ENCODE results near the gene ITGA5. TPM values are rescaled to one million over a fixed set of nuclear protein-coding genes. Genes with fewer than 3 reads are reported as not detected.

The ITGA5 gene
- total and polyA plus RNA-seq, 9 of the 15 experiments (the other 6 are each of a cell fraction or from before 2014, with no cell fraction given) = 9.1 to 82.1 (median 47.4) TPM

DNA sequence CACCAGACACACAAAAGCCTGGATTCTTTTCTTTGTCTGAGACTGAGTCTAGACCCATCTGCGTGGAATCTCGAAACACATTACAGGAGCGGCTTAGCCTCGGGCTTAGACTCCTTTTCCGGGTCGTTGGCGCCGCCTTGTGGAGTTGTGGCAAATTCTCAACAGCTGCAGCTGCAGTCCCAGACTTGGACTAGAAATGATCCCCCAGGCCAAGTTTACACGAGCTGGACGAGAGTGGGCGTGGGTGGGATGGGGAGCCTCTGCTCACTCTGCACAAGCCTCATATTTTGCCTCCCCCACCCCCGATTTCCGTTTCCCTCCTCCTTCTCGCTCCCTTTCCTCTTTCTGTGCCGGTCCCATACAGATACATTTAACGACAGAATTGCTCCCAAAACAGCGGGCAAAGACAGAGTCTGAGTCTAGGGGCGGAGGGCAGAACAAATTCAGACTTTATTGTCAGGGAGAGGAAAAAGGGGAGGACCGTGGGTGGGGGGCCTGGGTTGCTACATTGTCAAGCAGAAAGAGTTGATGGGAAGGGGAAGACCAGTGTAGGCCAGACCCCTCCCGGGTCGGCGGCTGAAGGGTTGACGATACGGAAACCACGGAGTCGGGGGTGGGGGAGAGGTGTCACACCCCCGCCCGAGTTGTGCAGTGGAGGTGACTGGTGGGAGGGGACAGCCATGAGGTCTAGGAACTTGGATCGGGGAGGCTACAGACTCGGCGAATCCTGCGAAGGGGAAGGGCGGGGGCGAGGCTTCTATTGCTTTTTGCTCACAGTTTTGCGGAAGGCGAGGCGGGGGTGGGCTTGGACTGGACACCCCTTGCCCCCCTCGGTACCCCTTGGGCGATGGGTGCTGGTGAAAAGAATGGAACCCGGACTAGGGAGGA, 50.1 kb downstream of the ITGA5 start (continued):
- TF ChIP-seq, protein P1, sequence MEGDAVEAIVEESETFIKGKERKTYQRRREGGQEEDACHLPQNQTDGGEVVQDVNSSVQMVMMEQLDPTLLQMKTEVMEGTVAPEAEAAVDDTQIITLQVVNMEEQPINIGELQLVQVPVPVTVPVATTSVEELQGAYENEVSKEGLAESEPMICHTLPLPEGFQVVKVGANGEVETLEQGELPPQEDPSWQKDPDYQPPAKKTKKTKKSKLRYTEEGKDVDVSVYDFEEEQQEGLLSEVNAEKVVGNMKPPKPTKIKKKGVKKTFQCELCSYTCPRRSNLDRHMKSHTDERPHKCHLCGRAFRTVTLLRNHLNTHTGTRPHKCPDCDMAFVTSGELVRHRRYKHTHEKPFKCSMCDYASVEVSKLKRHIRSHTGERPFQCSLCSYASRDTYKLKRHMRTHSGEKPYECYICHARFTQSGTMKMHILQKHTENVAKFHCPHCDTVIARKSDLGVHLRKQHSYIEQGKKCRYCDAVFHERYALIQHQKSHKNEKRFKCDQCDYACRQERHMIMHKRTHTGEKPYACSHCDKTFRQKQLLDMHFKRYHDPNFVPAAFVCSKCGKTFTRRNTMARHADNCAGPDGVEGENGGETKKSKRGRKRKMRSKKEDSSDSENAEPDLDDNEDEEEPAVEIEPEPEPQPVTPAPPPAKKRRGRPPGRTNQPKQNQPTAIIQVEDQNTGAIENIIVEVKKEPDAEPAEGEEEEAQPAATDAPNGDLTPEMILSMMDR (IDR thresholded peaks at IDR 0.05 in 2 of 3, conservative IDR thresholded peaks at IDR 0.05 in 1 of 3; ENCODE audit: insufficient read depth in 2 of 3, low read depth in 1 of 3, low read length in 3 of 3) = peak; percentile 96 to 97 (median 96)
- TF ChIP-seq KDM4B (IDR thresholded peaks at IDR 0.05; ENCODE audit: borderline replicate concordance in 2 of 2, low read depth in 1 of 2) (no peak), ZFX (CRISPR knock-in tag; IDR thresholded peaks at IDR 0.05) (peak; percentile 52; the same call in 1 of the 2 replicates), POLR2H (tag; IDR thresholded peaks at IDR 0.05; ENCODE audit: low read depth) (no peak), EGR1 (conservative IDR thresholded peaks at IDR 0.05) (peak; percentile 97), DACH1 (IDR thresholded peaks at IDR 0.05; ENCODE audit: partially characterized antibody) (peak; percentile 31), ZNF444 (CRISPR knock-in tag; IDR thresholded peaks at IDR 0.05) (peak; percentile 92), XRCC5 (IDR thresholded peaks at IDR 0.05; ENCODE audit: low read depth, low read length) (peak; percentile 75; the same call in 1 of the 2 replicates), RAD21 (CRISPR knock-in tag; conservative IDR thresholded peaks at IDR 0.05 in 1 of 2, IDR thresholded peaks at IDR 0.05 in 1 of 2) (peak; percentile 84 to 92), ZNF717 (CRISPR knock-in tag; IDR thresholded peaks at IDR 0.05) (no peak), HNRNPLL (IDR thresholded peaks at IDR 0.05; ENCODE audit: low read depth, low read length, poor library complexity, severe bottlenecking) (peak; percentile 87), NONO (IDR thresholded peaks at IDR 0.05; ENCODE audit: low read depth in 2 of 2, low read length in 1 of 2) (peak in 1 of 2 experiments; percentile 96; a peak in 2 of 4 replicates), SMAD4 (CRISPR knock-in tag; conservative IDR thresholded peaks at IDR 0.05) (peak; percentile 26; the same call in 1 of the 2 replicates)
- TF ChIP-seq, protein P2, sequence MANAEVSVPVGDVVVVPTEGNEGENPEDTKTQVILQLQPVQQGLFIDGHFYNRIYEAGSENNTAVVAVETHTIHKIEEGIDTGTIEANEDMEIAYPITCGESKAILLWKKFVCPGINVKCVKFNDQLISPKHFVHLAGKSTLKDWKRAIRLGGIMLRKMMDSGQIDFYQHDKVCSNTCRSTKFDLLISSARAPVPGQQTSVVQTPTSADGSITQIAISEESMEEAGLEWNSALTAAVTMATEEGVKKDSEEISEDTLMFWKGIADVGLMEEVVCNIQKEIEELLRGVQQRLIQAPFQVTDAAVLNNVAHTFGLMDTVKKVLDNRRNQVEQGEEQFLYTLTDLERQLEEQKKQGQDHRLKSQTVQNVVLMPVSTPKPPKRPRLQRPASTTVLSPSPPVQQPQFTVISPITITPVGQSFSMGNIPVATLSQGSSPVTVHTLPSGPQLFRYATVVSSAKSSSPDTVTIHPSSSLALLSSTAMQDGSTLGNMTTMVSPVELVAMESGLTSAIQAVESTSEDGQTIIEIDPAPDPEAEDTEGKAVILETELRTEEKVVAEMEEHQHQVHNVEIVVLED (CRISPR knock-in tag; IDR thresholded peaks at IDR 0.05) = no peak
- TF ChIP-seq, protein P3, sequence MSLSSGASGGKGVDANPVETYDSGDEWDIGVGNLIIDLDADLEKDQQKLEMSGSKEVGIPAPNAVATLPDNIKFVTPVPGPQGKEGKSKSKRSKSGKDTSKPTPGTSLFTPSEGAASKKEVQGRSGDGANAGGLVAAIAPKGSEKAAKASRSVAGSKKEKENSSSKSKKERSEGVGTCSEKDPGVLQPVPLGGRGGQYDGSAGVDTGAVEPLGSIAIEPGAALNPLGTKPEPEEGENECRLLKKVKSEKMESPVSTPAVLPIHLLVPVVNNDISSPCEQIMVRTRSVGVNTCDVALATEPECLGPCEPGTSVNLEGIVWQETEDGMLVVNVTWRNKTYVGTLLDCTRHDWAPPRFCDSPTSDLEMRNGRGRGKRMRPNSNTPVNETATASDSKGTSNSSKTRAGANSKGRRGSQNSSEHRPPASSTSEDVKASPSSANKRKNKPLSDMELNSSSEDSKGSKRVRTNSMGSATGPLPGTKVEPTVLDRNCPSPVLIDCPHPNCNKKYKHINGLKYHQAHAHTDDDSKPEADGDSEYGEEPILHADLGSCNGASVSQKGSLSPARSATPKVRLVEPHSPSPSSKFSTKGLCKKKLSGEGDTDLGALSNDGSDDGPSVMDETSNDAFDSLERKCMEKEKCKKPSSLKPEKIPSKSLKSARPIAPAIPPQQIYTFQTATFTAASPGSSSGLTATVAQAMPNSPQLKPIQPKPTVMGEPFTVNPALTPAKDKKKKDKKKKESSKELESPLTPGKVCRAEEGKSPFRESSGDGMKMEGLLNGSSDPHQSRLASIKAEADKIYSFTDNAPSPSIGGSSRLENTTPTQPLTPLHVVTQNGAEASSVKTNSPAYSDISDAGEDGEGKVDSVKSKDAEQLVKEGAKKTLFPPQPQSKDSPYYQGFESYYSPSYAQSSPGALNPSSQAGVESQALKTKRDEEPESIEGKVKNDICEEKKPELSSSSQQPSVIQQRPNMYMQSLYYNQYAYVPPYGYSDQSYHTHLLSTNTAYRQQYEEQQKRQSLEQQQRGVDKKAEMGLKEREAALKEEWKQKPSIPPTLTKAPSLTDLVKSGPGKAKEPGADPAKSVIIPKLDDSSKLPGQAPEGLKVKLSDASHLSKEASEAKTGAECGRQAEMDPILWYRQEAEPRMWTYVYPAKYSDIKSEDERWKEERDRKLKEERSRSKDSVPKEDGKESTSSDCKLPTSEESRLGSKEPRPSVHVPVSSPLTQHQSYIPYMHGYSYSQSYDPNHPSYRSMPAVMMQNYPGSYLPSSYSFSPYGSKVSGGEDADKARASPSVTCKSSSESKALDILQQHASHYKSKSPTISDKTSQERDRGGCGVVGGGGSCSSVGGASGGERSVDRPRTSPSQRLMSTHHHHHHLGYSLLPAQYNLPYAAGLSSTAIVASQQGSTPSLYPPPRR (CRISPR knock-in tag; IDR thresholded peaks at IDR 0.05; ENCODE audit: borderline replicate concordance) = no peak
- TF ChIP-seq, protein P4, sequence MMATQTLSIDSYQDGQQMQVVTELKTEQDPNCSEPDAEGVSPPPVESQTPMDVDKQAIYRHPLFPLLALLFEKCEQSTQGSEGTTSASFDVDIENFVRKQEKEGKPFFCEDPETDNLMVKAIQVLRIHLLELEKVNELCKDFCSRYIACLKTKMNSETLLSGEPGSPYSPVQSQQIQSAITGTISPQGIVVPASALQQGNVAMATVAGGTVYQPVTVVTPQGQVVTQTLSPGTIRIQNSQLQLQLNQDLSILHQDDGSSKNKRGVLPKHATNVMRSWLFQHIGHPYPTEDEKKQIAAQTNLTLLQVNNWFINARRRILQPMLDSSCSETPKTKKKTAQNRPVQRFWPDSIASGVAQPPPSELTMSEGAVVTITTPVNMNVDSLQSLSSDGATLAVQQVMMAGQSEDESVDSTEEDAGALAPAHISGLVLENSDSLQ (IDR thresholded peaks at IDR 0.05) = peak; percentile 42
